ENCODE results near the gene DNAJC18.
"Not testable (repeated sequence)": the region's sequence is repeated elsewhere in the genome, so short reads cannot be mapped to it uniquely, and the experiment has no call there.

DNA sequence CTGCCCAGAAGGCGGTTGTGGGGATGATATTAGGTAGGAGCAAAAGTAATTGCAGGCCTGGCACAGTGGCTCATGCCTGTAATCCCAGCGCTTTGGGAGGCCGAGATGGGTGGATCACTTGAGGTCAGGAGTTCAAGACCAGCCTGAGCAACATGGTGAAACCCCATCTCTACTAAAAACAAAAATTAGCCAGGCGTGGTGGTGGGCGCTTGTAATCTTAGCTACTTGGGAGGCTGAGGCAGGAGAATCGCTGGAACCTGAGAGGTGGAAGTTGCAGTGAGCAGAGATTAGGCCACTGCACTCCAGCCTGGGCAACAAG is 43.5 kb upstream of the DNAJC18 start:
- TF ChIP-seq POLR2A (IDR thresholded peaks at IDR 0.05; ENCODE audit: low read depth); POLR2AphosphoS5 (IDR thresholded peaks at IDR 0.05); EP300 (IDR thresholded peaks at IDR 0.05): not testable (repeated sequence)
- TF ChIP-seq, protein P1, sequence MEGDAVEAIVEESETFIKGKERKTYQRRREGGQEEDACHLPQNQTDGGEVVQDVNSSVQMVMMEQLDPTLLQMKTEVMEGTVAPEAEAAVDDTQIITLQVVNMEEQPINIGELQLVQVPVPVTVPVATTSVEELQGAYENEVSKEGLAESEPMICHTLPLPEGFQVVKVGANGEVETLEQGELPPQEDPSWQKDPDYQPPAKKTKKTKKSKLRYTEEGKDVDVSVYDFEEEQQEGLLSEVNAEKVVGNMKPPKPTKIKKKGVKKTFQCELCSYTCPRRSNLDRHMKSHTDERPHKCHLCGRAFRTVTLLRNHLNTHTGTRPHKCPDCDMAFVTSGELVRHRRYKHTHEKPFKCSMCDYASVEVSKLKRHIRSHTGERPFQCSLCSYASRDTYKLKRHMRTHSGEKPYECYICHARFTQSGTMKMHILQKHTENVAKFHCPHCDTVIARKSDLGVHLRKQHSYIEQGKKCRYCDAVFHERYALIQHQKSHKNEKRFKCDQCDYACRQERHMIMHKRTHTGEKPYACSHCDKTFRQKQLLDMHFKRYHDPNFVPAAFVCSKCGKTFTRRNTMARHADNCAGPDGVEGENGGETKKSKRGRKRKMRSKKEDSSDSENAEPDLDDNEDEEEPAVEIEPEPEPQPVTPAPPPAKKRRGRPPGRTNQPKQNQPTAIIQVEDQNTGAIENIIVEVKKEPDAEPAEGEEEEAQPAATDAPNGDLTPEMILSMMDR (IDR thresholded peaks at IDR 0.05), result not testable (repeated sequence)

Measured in esophagus muscularis mucosa (tissue), 4 donors.